Retinal pigment epithelial cell (primary cell): ENCODE data around the gene NUTF2.
A peak's percentile ranks its signal among the peaks of the same experiment; 100 is the strongest.
"Not testable (repeated sequence)": the region's sequence is repeated elsewhere in the genome, so short reads cannot be mapped to it uniquely, and the experiment has no call there.

Experiments
- DNase-seq: peaks from one replicate; pipeline ENCODE4 v3.0.0-alpha.2; 2010; ENCODE audit warnings: low read depth
- H3K4me3 ChIP-seq: 2 replicates; pipeline ENCODE4 v1.5.1; 2011; ENCODE audit warnings: mild to moderate bottlenecking, low read length, control low read depth, moderate library complexity
- TF ChIP-seq, protein P1 (sequence below): conservative IDR thresholded peaks from 2 replicates; pipeline ENCODE4 v1.5.1; 2011; ENCODE audit warnings: low read depth, low read length, control low read depth, inconsistent platforms

Gene NUTF2

DNA sequence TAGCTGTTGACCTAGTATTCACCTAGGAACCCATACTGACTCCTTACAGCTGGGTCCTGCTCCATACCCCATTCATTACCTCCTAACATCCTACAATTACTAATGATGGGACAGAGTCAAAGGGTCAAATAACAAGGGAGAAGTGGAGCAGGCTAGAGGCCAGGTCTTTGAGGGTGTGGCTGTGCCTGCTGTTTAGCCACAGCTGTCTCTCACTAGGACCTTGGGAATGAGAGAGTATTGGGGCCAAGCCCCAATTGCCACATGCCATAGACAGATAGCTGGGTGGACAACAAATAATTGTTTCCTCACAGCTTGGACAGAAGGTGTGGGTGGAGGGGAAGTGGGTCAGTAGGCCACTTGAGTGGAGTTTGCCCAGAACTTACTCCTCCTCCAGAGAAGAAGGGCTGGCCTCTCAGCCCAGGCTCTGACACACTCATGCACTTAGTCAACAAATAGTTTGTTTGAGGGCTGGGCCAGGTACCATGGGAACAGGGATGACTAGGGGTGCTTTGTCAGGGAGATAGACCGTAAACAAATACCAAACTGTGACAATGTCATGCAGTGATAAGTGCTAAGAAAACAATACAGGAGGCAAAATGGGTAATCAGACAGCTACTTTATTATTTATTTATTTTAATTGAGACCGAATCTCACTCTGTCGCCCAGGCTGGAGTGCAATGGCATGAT lies 11.0 kb downstream of the NUTF2 start:
- peak; percentile 64 for DNase-seq
- TF ChIP-seq, protein P1, sequence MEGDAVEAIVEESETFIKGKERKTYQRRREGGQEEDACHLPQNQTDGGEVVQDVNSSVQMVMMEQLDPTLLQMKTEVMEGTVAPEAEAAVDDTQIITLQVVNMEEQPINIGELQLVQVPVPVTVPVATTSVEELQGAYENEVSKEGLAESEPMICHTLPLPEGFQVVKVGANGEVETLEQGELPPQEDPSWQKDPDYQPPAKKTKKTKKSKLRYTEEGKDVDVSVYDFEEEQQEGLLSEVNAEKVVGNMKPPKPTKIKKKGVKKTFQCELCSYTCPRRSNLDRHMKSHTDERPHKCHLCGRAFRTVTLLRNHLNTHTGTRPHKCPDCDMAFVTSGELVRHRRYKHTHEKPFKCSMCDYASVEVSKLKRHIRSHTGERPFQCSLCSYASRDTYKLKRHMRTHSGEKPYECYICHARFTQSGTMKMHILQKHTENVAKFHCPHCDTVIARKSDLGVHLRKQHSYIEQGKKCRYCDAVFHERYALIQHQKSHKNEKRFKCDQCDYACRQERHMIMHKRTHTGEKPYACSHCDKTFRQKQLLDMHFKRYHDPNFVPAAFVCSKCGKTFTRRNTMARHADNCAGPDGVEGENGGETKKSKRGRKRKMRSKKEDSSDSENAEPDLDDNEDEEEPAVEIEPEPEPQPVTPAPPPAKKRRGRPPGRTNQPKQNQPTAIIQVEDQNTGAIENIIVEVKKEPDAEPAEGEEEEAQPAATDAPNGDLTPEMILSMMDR, result no peak
- no peak overlapping the region for H3K4me3 ChIP-seq

DNA sequence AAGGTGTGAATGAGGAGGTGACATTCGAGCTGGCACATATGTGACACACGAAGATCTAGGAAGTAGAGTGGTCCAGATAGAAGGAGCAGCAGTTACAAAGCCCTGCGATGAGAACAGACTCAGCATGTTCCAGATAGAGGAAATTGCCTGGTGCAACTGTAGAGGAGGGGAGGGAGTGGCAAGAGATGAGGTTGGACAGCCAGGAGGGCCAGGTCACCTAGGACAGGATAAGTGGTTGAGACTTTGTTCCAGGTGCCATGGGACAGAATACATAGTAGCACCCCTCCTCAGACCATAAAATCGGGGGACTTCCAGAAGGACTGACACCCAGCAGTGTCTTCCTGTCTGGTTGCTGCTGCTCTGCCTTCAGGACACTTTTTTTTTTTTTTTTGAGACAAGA lies 11.8 kb downstream of the NUTF2 start:
- TF ChIP-seq, protein P1, result no peak
- no peak overlapping the region for H3K4me3 ChIP-seq
- DNase-seq, result no peak

DNA sequence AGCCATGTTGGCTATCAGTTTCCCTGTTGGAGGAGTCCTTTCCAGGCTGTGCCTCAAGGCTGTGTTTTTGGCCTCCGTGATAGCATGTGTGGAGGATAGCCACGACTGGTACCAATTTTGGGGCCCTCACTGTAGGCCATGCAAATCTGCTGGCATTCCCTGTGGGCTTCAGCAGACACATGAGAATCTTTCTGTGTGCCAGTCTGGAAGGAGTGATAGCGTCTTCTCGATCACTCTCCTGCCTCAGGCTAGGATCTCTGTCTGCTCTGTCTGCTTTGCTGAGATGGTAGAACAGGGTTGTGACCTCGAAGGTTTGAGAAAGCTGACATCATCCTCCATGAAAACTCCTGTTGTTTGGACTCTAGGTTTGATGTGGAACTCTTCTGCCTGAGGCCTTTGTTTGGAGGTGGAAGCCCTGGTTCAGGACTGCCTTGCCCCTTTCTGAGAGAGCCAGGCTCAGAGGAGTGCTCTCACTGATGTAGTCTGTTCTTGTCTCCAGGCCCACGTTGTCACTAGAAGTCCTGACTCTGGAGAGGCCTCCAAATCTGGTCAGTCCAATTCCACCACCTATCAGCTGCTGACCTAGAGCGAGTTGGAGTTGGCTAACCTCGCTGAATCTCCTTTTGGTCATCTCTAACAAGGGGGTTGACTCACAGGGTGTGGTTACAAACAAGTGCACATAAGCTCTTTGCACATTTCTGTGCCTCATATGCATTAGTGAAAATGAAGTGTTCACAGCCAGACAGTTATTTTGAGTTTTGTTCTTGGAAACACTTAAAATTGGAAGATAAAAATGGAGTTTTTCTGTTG lies 14.1 kb downstream of the NUTF2 start:
- H3K4me3 ChIP-seq, result no peak overlapping the region
- TF ChIP-seq, protein P1, result no peak
- DNase-seq, result no peak

DNA sequence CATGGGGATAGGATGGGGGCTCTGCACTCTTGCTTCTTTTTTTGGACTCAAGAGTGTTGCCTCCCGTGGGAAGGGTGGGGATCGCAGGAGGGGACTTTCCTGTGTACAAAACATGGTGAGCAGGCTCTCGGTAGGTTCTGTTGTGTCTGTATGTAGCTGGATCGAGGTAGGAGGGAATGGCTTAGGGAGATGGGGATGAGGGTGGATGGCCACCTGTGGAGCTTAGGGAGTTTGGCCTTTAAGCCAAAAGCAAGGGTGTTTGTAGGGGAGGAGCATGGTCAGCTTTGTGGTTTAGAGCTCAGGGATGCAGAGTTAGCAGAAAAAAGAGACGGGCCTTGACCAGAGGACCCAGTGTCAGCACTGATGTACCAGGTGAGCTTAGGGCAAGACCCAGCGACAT lies 15.1 kb downstream of the NUTF2 start:
- DNase-seq, result no peak
- TF ChIP-seq, protein P1, result no peak
- H3K4me3 ChIP-seq, result no peak overlapping the region

DNA sequence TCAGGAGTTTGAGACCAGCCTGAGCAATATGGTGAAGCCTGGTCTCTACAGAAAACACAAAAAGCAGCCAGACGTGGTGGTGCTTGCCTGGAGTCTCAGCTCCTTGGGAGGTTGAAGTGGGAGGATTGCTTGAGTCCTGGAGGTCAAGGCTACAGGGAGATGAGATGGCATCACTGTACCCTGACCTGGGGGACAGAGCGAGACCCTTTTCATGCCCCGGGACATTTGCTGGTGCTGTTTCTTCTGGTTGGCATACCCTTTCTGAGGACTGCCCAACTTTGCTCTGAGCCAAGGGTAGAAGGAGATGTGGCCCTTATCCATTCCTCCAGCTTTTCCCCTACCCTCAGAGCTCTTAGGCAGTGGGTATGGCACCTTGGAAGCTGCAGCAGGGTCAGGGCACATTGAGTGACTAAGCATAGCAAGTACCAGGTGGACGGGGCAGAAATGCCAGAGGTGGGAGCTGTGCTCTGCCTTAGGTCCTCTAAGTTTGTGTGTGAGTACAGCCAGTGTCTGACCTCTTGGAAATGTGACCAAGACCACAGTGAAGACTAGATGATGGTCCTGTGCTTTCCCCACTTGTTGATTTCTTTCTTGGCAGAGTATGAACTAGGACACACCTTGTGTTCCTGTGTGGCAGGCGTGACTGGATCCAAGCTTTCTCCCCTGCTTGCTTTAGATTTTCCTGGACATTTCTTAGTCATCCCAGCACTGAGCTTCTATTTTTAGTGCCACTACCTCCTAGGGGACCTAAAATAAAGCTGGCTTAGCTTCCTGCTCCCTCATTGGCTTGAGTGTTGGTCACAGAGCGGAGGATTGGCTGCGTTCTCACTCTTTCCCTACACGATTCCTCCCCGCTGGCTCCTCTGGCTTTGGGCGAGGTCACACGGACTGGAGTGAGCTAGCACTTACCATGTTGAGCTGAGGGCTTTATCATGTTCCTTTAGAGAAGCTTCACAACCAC lies 16.2 kb downstream of the NUTF2 start:
- H3K4me3 ChIP-seq, result no peak overlapping the region
- DNase-seq, result no peak
- TF ChIP-seq, protein P1, result no peak

DNA sequence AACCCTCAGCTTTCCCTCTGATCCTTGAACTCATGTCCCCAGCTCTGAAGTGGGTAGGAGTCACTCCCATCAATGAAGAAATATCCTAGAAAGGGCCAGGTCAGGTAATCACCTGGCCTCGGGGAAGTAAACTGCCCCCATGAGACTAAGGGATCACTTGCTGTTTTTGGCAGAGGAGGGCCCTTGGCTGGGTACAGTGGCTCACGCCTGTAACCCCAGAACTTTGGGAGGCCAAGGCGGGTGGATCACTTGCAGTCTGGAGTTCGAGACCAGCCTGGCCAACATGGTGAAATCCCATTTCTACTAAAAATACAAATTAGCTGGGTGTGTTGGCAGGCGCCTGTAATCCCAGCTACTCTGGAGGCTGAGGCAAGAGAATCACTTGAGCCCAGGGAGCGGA lies 17.3 kb downstream of the NUTF2 start:
- H3K4me3 ChIP-seq, result not testable (repeated sequence)

DNA sequence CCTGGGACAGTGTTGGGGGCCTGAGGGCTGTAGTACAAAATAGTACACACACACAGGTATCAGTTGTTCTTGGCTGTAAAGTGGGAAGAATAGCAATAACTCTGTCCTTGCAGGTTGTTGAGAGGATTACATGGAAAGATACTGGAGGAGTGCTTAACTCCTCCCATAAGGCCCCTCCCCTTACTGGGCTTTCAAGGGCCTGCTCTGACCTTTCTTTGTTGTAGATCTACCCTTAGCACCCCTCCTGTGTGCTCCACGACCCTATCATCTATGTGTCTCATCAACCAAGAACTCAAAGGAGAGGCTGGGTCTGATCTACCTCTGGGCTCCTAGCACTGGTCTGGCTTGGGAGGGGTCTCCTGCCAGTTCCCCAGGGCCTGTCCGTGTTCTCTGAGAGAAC lies 17.9 kb downstream of the NUTF2 start:
- TF ChIP-seq, protein P1, result no peak
- H3K4me3 ChIP-seq, result no peak overlapping the region
- DNase-seq, result no peak

More for the DNA sequence above, 17.3 kb downstream of the NUTF2 start:
- not testable (repeated sequence) for DNase-seq
